ENCODE results near the gene FYB1.
"Not testable (repeated sequence)": the region's sequence is repeated elsewhere in the genome, so short reads cannot be mapped to it uniquely, and the experiment has no call there.

Gene FYB1

GRCh38 chr5:39228596-39228995 is 9.2 kb upstream of the FYB1 start:
- no peak for DNase-seq (ENCODE audit: low read depth)

- no peak for DNase-seq (ENCODE audit: low read depth)
Measured at GRCh38 chr5:39226558-39226957, 7.2 kb upstream of the FYB1 start.

- no peak for DNase-seq (ENCODE audit: low read depth)
Measured at GRCh38 chr5:39226100-39226451, 6.7 kb upstream of the FYB1 start.

- no peak for DNase-seq (ENCODE audit: low read depth)
Measured at GRCh38 chr5:39225405-39226099, 6.2 kb upstream of the FYB1 start.

DNA sequence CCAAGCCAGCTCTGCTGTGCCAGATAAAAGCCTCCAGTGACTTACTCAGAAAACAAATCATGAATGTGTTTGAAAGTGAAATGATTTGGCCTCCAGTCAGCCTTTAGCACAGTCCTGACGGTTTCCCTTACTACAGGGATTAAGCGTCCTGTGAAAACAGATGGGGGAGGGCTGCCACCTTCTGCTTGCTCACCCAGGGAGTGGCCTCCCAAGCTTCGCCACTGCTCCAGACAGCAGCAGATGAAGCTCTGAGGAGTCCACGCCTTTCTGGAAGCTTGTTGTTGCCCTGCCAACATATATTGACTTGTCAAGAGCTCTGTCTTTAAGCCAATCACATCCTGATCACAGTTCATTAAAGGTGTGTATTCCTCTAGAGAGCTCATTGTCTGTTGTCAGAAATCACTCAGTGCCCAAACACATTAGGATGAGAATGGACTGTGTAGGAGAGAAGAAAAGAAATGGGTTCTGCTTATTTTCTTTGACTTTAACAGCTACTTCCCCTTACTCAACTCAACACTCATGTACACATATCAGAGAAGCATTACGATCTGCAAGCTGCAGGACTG is 4.9 kb upstream of the FYB1 start:
- peak; percentile 79 for DNase-seq (ENCODE audit: low read depth)

DNA sequence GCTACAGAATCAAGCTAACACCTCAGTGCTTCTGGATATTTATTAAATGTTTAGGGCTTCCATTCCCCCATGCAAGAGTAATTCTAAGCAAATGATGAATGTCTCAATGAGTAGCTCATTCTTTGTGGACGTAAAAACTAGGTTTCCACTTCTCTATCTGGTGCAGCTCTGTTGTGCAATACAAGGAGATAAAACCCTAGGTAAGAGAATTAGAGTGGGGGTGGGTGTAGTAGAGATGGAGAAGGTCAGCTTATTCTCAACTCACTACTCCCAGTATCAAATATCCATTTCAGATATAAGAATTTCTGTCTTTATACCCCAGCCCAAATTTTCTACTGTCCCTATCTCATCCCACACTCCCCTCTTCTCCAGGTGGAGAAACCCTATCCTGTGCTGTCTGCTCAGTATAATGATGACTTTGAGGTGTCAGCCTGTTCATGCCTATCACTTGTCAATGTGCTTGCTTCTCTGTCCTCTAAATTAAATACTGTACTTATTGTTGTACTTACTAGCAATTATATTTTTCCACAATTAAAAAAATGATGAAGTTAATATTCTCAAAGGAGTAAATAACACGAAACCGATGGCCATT is 4.3 kb upstream of the FYB1 start:
- peak; percentile 63 for DNase-seq (ENCODE audit: low read depth)

- DNase-seq (ENCODE audit: low read depth) = not testable (repeated sequence)
Measured at GRCh38 chr5:39221671-39222070, 2.3 kb upstream of the FYB1 start.

DNA sequence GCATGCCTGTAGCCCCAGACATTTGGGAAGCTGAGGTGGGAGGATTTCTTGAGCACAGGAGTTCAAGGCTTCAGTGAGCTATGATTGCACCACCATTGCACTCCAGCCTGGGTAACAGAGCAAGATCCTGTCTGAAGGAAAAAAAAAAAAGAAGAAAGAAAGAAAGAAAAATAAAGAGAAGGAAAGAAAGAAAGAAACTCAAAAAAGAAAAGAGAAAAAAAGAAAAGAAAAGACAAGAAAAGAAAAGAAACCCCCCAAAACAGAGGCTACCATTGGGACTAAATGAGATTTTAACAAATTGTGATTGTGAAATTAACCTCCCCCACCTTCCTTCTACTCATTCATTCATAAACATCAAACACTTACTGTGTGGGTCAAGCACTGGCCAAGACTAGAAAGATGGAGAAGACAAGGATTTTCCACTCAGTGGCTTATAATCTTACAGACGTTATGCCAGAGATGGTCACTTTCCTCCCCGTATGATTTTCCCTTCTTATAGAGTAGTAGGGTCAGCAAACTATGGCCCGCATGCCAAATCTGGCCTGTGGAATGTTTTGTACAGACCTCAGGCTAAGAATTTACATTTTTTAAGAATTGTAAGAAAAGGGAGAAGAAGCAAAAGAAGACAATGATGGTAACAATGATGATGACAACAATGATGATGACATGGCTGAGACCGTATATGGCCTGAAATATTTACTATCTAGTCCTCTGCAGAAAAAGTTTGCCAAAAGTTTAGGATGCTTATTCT is 1.1 kb upstream of the FYB1 start:
- DNase-seq (ENCODE audit: low read depth) = no peak

DNA sequence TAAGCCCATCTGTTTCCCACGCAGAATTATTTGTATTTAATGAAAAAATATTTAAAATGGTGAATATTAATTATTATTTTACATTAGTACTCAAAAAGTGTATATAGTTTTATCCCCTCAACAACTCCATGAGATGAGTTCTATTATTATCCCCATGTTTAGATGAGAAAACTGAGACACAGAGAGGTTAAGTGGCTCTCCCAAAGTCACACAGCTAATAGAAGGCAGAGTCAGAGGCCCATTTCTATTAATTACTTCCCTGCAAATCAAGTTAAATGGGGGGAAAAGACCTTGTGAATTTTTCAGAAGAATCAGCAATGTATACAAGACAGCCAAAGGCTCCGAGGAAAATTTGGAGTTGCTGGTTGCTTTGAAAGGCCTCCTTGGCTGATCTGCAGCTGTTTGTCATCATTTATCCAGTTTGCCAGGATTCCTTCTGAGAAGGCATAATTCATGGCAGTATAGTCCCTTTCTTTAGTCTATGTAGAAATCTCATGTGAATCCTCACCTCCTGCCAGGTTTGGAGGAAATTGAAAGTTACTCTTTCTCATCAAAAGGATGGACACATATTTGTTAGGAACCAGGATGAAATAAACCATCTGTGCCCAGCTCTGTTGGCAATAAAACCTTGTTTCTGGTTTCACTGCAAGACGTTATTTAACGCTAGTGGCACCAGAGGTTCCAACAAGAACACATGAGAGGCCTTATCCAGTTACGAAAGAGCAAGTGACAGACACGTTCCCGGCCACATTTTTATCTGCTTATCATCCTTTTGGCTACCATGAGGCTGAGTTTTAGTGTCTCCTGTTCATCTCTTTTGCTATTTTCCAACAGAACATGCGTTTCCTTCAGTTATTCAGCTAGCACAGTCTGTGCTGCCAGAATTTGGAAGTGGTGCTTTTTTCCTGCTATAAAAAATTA is 621 bp downstream of the FYB1 start:
- no peak for DNase-seq (ENCODE audit: low read depth)

- peak; percentile 76 for DNase-seq (ENCODE audit: low read depth)
Measured at GRCh38 chr5:39217365-39218281, 1.7 kb downstream of the FYB1 start.

DNA sequence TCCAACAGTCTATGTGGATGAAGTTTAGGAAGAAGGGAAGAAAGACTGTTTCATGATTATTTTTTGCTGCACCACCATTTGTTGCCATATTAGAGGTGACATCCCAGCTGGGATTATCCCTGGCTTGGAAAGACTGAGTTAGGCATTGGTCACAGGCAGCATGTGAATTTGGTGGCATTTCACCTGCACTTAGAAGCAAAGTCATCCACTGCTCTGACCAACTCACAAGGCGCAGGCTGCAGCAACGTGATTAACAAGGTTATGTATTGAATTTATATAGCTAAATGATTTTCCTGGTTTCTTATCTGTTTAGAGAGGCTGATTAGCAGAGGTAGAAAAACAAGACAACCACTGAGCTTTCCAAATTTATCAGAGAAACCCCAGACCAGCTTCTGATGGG is 2.7 kb downstream of the FYB1 start:
- no peak for DNase-seq (ENCODE audit: low read depth)

- no peak for DNase-seq (ENCODE audit: low read depth)
Measured at GRCh38 chr5:39215857-39216256, 3.5 kb downstream of the FYB1 start.

GRCh38 chr5:39214912-39215709 is 4.3 kb downstream of the FYB1 start:
- no peak for DNase-seq (ENCODE audit: low read depth)

DNA sequence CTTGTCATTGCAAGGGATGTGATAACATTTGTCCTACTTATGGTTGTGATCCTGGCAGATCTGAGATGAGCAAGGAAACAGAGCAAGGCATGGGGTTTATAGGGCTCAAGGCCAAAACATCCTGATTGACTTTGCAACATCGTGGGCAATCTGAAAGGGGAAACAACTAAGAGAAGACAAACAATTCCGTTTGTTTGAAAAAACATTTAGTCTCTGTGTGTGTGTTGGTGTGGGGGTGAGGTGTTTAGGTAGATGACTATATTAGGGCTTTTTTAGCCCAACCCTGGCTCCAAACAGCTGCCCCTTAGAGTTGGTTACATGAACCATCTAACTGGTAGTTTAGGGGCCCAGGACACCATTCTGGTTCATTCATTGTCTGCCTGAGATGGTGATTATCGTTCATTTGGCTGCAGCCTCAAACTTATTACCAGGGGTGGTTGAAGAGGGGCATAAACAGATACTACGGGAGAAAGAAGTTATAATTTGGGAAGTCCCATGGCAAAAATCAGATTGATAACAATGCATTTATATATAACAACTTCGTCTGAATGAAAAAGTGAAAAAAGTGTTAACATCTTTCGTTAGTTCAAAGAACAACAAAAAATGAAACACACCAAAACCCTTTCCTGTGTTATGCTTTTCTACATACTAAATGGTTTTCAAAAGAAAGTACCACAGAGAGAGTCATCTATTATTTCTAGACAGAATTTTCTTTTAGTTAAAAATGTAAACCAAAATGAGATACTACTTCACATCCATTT is 5.7 kb downstream of the FYB1 start:
- no peak for DNase-seq (ENCODE audit: low read depth)

DNA sequence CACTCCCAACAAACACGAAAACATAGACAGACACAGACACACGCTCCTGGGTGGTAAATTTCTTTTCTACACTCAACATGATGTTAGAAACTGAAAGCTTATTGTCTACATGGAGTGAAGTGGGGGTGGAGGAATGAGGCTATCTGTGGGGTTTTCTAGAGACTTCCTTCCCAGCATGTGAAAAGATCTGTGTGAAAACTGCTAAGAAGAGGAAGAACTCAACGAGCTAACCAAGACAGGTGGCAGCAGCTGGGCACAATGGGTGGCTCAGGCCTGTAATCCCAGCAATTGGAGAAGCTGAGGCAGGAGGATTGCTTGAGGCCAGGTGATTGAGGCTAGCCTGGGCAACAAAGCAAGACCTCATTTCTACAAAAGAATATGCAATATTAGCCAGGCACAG is 7.6 kb downstream of the FYB1 start:
- DNase-seq (ENCODE audit: low read depth) = no peak

- DNase-seq (ENCODE audit: low read depth) = no peak
Measured at GRCh38 chr5:39209924-39210323, 9.4 kb downstream of the FYB1 start.

DNA sequence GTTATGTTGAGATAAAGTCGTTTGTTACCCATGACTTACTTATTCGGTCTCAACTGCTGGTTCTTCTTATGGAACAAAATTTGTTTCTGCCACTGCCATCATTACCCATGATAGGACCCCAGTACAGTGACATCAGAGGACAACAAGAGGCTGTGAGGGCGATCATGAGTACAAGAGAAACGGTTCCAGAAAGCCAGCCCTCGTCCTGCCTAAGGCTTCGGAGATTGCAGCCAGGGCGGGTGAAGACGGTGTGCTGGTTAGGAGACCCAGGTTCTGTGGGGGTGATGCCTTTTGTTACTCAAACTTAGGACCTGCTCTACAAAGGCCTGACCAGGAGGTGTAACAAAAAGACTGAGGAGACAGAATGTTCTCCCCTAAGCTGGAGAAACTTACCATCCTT is 10.9 kb downstream of the FYB1 start:
- no peak for DNase-seq (ENCODE audit: low read depth)

DNA sequence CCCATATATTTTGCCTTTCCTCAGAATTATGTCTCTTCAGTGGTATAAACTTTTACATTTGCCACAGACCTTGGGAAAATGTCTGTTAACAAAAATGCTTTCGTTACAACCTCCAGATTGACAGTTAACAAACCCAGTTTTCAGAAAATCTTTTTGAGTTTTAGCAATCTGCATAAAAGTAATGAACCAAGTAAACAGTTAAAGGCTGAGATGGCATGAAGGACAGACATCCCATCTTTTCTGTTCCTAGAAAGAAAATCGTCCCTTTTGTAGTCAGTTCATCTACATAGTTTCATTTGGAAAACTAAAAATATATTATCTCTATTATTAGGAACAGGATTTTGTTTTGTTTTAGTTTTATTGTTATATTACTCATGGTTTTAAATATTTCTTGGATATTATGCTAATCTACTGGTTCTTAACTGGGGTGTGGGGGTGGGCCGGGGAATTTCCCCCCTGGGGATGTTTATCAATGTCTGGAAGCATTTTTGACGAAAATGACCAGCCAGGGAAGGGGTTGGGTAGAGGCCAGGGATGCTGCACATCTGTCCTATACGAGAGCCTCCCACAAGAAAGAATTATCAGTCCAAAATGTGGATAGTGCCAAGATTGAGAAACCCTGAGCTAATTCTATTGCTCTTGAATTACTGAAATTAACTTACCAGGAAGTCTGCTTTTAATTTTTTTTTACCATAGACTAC is 11.9 kb downstream of the FYB1 start:
- no peak for DNase-seq (ENCODE audit: low read depth)

Data from amniotic epithelial cell (primary cell).